ENCODE data around the gene HECTD3.

HECTD3 gene

DNA sequence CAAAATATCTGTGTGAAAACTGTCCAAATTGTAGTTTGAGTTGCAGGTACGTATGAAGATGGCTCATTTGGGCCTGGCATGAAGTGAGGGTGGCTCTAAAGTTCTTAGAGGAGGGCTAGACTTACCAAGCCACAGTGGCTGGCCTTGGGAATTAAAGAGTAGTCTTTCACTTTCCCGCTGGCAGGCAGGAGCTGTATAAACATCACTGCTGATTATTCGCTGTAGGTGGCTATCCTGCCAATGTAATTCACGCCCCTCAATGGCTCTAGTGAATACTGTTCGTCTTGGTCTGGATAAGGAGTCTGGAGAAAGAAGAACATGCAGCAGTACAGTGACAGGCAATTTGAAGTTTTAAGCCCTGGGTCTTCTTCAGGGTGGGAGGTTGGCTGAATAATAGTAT, 32.0 kb upstream of the HECTD3 start:
- TF ChIP-seq CTCF (IDR thresholded peaks at IDR 0.05; ENCODE audit: control insufficient read depth, extremely low read depth, insufficient read depth) = no peak
- H3K4me3 ChIP-seq (ENCODE audit: low read depth, low read length) = no peak overlapping the region
- DNase-seq (ENCODE audit: low read depth) = no peak

DNA sequence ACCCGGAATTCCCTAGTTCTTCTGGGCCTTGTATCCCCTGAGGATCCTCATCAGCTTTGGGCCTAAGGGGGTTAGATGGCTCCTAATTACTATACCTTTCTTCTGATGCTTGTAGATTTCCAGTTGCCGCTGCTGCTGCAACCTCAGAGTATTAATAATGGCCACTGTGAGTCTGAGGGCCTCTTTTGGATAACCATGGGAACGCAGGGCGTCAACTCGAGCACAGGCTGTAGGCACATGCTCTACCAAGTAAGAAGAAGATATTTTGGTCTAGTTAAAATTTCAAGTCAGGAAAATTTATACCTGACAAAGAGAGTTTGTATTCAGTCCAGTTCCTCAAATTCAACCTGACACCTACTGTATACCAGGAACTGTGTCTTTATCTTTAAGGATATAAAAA, 29.2 kb upstream of the HECTD3 start:
- no peak overlapping the region for H3K4me3 ChIP-seq (ENCODE audit: low read depth, low read length)
- no peak for TF ChIP-seq CTCF (IDR thresholded peaks at IDR 0.05; ENCODE audit: control insufficient read depth, extremely low read depth, insufficient read depth)
- no peak for DNase-seq (ENCODE audit: low read depth)

- no peak overlapping the region for H3K4me3 ChIP-seq (ENCODE audit: low read depth, low read length)
- DNase-seq (ENCODE audit: low read depth) = no peak
- TF ChIP-seq CTCF (IDR thresholded peaks at IDR 0.05; ENCODE audit: control insufficient read depth, extremely low read depth, insufficient read depth) = no peak
Observed at GRCh38 chr1:45038661-45039364, 27.7 kb upstream of the HECTD3 start.

- H3K4me3 ChIP-seq (ENCODE audit: low read depth, low read length) = no peak overlapping the region
- TF ChIP-seq CTCF (IDR thresholded peaks at IDR 0.05; ENCODE audit: control insufficient read depth, extremely low read depth, insufficient read depth) = no peak
- DNase-seq (ENCODE audit: low read depth) = no peak
Observed at GRCh38 chr1:45038240-45038639, 27.1 kb upstream of the HECTD3 start.

GRCh38 chr1:45037456-45037855, 26.3 kb upstream of the HECTD3 start:
- DNase-seq (ENCODE audit: low read depth) = no peak
- H3K4me3 ChIP-seq (ENCODE audit: low read depth, low read length) = no peak overlapping the region
- TF ChIP-seq CTCF (IDR thresholded peaks at IDR 0.05; ENCODE audit: control insufficient read depth, extremely low read depth, insufficient read depth) = no peak

- no peak for DNase-seq (ENCODE audit: low read depth)
- no peak for TF ChIP-seq CTCF (IDR thresholded peaks at IDR 0.05; ENCODE audit: control insufficient read depth, extremely low read depth, insufficient read depth)
- H3K4me3 ChIP-seq (ENCODE audit: low read depth, low read length) = no peak overlapping the region
Observed at GRCh38 chr1:45035631-45036301, 24.6 kb upstream of the HECTD3 start.
